Stimulated activated CD4-positive, alpha-beta T cell treated with anti-CD3 and anti-CD28 coated beads, Interleukin-4, amount 100 ng/mL, for 4 hours (primary cell): ENCODE data around the gene CYP19A1.

Source experiments
- DNase-seq, 2 experiments: peaks; one replicate each; pipeline ENCODE4 v3.0.0-alpha.2; 2020

Gene CYP19A1

GRCh38 chr15:51322621-51323296 lies 15.6 kb downstream of the CYP19A1 start:
- DNase-seq = no peak

DNA sequence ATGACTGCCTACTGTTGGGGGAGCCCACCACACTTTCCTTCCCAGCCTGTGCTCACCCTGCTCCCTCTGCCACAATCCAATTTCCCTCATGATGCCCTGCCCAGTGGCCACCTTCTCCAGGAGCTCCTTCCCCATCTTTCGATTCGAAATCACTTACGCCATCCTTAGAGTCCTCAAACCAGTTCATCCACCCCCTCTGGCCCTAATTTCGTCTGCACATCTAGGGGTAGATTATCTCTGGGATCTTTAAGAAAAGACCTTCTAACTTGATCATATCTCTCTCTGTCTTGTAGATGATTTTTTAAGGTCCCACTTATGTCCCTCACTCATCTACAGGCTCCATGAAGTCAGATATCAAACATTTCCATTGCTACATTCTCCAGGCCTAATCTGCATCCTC lies 17.1 kb downstream of the CYP19A1 start:
- DNase-seq = no peak

DNA sequence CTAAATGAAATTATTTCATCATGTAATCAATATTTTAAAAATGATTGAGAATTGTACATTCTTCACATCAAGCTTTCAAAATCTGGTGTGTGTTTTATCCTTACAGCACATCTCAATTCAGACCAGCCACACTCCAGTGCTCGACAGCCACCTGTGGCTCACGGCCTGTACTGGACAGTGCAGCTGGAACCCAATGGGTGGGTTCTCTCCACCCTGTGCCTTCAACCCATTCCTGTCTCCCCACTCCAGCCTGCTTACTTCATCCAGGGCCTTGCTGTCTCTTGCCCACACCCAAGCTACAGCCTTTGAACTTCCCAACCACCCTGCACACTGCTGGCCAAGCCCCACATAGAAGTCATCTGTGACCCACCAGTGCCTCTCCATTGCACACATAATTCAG lies 17.6 kb downstream of the CYP19A1 start:
- DNase-seq = no peak

GRCh38 chr15:51319539-51319938 lies 18.9 kb downstream of the CYP19A1 start:
- no peak for DNase-seq

GRCh38 chr15:51318382-51319150 lies 19.8 kb downstream of the CYP19A1 start:
- no peak for DNase-seq

DNA sequence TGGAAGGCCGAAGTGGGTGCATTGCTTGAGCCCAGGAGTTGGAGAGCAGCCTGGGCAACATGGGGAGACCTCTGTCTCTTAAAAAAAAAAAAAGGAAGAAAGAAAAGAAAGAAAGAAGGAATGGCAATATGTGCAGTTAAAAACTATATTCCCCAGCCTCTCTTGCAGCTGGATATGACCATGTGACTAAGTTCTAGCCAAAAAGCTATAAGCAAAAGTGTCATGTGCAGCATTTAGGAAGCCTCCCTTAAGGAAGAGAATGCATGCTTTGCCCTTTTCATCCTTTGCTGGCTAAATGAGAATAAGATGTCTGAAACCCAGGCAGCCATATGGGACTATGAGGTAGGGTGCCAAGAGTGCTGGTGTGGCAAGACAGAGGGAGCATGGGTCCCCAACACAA lies 21.8 kb downstream of the CYP19A1 start:
- no peak for DNase-seq

GRCh38 chr15:51315726-51316125 lies 22.7 kb downstream of the CYP19A1 start:
- no peak for DNase-seq

- DNase-seq = no peak
These were observed 23.7 kb downstream of the CYP19A1 start for GRCh38 chr15:51314391-51315337.

DNA sequence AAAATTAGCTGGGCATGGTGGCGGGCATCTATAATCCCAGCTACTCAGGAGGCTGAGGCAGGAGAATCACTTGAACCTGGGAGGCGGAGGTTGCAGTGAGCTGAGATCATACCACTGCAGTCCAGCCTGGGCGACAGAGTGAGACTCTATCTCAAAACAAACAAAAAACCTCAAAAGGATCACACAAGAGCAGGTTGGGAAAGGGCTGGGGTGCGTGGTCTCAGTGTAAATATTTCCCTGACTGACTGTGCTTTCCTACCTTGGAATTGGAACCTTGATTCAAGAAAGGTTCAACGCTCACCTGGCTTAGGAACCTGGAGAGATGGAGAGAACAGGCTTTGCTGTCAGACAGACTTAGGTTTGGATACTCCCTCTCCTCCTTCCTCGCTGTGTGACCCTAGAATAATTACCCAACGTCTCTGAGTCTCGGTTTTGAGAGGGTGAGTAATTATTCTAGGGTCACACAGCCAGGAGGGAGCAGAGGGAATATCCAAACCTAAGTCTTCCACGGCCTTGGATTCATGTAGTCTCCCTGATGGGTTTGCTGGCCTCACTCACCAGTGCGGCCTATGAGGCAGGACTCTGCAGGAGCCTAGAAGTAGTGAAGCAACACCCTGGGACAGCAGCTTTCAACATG lies 24.6 kb downstream of the CYP19A1 start:
- DNase-seq = no peak

- DNase-seq = no peak
These were observed 25.4 kb downstream of the CYP19A1 start for GRCh38 chr15:51313074-51313393.

DNA sequence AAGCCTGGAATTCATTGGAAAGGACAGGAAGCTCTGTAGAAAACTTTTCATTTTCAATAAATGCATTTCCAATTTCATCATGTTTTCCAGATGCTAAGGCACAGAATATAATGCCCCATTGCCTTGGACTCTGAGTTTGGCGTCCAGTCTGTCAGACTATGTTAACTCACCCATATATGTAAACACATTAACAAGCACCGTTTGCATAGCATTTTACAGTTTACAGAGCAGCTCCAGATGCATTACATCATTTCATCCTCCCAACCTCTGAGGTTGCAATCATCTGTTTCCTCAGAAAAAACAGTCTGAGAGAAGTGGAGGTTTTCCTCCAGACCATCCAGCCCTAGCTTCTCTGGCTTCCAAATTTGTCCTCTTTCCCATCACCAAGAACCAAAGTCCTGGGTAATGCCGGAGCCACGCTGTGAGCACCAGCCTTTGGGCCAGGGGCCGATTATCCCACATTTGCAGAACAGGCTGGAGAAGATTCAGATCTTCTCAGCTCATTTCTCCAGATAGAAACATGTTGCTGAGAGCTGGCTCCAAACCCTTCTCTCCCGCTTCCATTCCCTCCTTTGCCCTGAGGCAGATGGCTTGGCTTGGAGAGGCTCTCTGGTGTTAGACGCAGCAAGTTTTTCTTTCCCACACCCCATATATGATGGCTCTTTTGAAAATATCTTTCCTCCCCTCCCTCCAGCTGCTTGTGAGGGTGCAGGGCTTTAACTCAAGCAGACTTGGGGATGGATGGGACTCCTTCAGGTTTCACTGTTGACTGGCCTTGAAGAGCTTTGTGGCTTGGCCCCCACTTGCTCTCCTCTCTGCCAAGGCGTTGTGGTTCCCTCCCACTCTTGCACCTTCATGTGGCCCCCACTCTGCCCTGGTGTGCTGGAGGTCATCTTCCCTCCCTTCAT lies 26.0 kb downstream of the CYP19A1 start:
- DNase-seq = no peak

- no peak for DNase-seq
These were observed 26.9 kb downstream of the CYP19A1 start for GRCh38 chr15:51311510-51311909.

DNA sequence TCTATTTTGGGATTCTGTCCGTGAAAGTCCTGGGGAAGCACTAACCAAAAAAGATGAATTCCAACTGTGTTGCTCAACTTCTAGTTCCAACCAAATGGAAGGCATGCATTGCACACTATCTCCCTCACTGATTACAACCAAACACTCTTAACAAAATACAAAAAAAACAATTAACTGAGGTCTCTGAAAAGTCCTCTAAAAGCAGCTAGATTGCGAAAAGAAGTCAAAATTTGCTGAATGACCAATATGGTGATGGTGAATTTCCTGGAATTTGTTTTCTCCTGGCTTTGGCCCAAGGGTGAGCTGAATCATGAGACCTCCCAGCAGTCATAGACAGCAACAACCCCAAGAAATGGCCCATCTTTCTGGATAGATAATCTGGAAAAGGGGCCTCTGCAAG lies 28.3 kb downstream of the CYP19A1 start:
- DNase-seq = no peak

DNA sequence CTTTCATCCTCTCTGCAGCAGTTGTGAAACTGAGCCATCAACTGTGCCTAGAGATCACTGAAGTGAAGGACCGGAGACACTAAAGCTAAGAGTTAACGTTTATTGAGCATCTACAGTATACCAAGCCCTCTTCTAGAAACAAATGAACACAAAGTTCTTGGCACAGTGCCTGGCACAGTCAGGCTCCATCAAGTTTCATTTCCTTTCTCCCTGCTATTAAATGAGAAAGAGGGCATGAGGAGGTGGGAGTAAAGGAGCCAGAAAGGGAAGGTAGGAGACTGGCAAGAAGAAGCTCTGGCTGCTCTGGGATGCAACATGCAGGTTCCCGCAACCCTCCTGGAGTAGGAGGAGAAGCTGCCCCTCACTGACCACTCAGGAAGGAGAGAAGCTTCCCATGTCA lies 30.6 kb downstream of the CYP19A1 start:
- DNase-seq = no peak

- DNase-seq = no peak
These were observed 31.1 kb downstream of the CYP19A1 start for GRCh38 chr15:51307325-51307724.

GRCh38 chr15:51303462-51303980 lies 34.9 kb downstream of the CYP19A1 start:
- no peak for DNase-seq

DNA sequence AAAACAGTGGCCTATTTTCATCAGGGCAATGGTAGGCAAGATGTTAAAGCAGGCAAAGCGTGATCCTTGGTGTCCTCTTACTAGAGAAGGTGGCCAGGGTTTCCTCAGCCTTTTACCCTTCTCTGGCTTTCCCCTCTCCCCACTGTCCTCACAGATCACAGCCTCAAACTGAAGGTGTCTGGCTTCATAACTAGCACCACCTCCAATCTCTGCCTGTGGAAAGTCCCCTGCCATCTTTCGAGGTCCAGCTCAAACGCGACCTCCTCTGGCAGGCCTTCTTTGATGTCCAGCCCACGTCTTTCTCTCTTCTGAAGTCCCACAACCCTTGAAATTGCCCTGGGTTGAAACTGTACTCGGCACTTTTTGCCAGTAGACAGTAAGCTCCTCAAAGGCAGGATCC lies 35.9 kb downstream of the CYP19A1 start:
- no peak for DNase-seq

GRCh38 chr15:51299187-51300015 lies 39.0 kb downstream of the CYP19A1 start:
- DNase-seq = no peak

- DNase-seq = no peak
These were observed 39.8 kb downstream of the CYP19A1 start for GRCh38 chr15:51298620-51299019.

- DNase-seq = no peak
These were observed 47.7 kb downstream of the CYP19A1 start for GRCh38 chr15:51290720-51291119.

DNA sequence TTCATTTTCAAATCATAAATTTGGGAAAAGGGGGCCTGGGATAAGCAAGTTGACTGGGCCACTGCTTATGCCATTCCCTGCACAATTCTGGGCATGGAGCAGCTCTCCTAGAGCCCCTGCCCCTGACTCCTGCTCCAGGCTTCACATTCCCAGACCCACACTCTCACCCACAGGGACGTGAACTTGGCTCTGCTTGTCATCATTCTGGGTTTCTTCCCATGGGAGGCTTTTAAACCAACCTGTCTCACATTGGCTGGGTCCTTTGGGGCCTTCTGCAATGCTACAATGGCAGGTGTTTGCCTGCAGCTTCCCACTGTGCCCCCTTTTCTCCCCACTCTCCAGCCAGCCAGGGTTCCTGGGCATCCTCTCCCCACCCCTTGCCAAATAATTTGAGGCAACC lies 49.1 kb downstream of the CYP19A1 start:
- DNase-seq = no peak
